Measurements from ENCODE around the gene GRPEL1. TPM values are rescaled to one million over a fixed set of nuclear protein-coding genes. Genes with fewer than 3 reads are reported as not detected.

Gene GRPEL1
- total RNA-seq, 1 experiment from 2014 or later = 46.6 TPM

GRCh38 chr4:7115557-7116340 lies 47.9 kb upstream of the GRPEL1 start:
- Histone ChIP-seq H3K36me3 (ENCODE audit: control insufficient read depth, insufficient read depth, low read length) (no peaks in the 10 kb centered on the region), H3K27me3 (ENCODE audit: control insufficient read depth, insufficient read depth, low read length) (no peaks in the 10 kb centered on the region), H3K27ac (ENCODE audit: low read length) (no peak overlapping the region), H3K9me3 (ENCODE audit: control insufficient read depth, insufficient read depth, low read depth, low read length) (no peaks in the 10 kb centered on the region), H3K4me1 (ENCODE audit: control insufficient read depth, insufficient read depth, low read length) (no peaks in the 10 kb centered on the region), H3K4me3 (ENCODE audit: low read depth in 2 of 2, low read length in 2 of 2) (no peak overlapping the region)
- CTCF ChIA-PET = no interaction called here
- DNase-seq (ENCODE audit: low read depth, low spot score) (no peak), ATAC-seq (no peak)
- intact Hi-C loops (cut with micrococcal nuclease; ENCODE audit: unreplicated experiment) = no loop called here
- BruUV-seq (replicated peaks) = no TSS peak
- TF ChIP-seq SIN3A (IDR thresholded peaks at IDR 0.05; ENCODE audit: borderline replicate concordance, insufficient read depth, low read depth, low read length) (no peak), POLR2AphosphoS5 (IDR thresholded peaks at IDR 0.05; ENCODE audit: low read depth, low read length) (no peak), TCF7L2 (IDR thresholded peaks at IDR 0.05; ENCODE audit: low read depth, low read length) (no peak), CTCF (IDR thresholded peaks at IDR 0.05) (no peak), REST (IDR thresholded peaks at IDR 0.05; ENCODE audit: insufficient read depth in 1 of 2, low read depth in 2 of 2, low read length in 1 of 2) (no peak)
- POLR2A ChIA-PET = no interaction called here
- in situ Hi-C loops (cut with HindIII; ENCODE audit: low pct_unique_long_range_greater_than_20kb, low sequenced_read_pairs) = no loop called here

GRCh38 chr4:7112656-7113055 lies 44.8 kb upstream of the GRPEL1 start:
- ChIA-PET CTCF (no interaction called here), POLR2A (interaction anchor here (0.6 kb wide), 1 partner anchor 65 kb away, joined by 6 read pairs; no protein-coding TSS in a partner anchor)
- in situ Hi-C loops (cut with HindIII; ENCODE audit: low pct_unique_long_range_greater_than_20kb, low sequenced_read_pairs) = no loop called here
- no peak for ATAC-seq
- Histone ChIP-seq H3K27me3 (ENCODE audit: control insufficient read depth, insufficient read depth, low read length) (no peaks in the 10 kb centered on the region), H3K9me3 (ENCODE audit: control insufficient read depth, insufficient read depth, low read depth, low read length) (no peaks in the 10 kb centered on the region), H3K4me3 (ENCODE audit: low read depth in 2 of 2, low read length in 2 of 2) (no peak overlapping the region), H3K27ac (ENCODE audit: low read length) (no peak overlapping the region), H3K36me3 (ENCODE audit: control insufficient read depth, insufficient read depth, low read length) (no peaks in the 10 kb centered on the region), H3K4me1 (ENCODE audit: control insufficient read depth, insufficient read depth, low read length) (no peaks in the 10 kb centered on the region)
- no peak for DNase-seq (ENCODE audit: low read depth, low spot score)
- no peak for TF ChIP-seq REST (IDR thresholded peaks at IDR 0.05; ENCODE audit: insufficient read depth in 1 of 2, low read depth in 2 of 2, low read length in 1 of 2)
- TF ChIP-seq POLR2AphosphoS5 (IDR thresholded peaks at IDR 0.05; ENCODE audit: low read depth, low read length) = no peak
- no peak for TF ChIP-seq CTCF (IDR thresholded peaks at IDR 0.05)
- TF ChIP-seq TCF7L2 (IDR thresholded peaks at IDR 0.05; ENCODE audit: low read depth, low read length) = no peak
- TF ChIP-seq SIN3A (IDR thresholded peaks at IDR 0.05; ENCODE audit: borderline replicate concordance, insufficient read depth, low read depth, low read length) = no peak
- no TSS peak for BruUV-seq (replicated peaks)
- intact Hi-C loops (cut with micrococcal nuclease; ENCODE audit: unreplicated experiment) = no loop called here
